HuH-7 (cell line): ENCODE data around the gene XYLT1.

Experiments used
- DNase-seq: peaks from one replicate; pipeline ENCODE4 v3.0.0; 2011; ENCODE audit warnings: low spot score

Gene XYLT1

GRCh38 chr16:17184026-17184425, 286.7 kb downstream of the XYLT1 start:
- no peak for DNase-seq

- no peak for DNase-seq
Measured at GRCh38 chr16:17177959-17178905, 292.5 kb downstream of the XYLT1 start.

DNA sequence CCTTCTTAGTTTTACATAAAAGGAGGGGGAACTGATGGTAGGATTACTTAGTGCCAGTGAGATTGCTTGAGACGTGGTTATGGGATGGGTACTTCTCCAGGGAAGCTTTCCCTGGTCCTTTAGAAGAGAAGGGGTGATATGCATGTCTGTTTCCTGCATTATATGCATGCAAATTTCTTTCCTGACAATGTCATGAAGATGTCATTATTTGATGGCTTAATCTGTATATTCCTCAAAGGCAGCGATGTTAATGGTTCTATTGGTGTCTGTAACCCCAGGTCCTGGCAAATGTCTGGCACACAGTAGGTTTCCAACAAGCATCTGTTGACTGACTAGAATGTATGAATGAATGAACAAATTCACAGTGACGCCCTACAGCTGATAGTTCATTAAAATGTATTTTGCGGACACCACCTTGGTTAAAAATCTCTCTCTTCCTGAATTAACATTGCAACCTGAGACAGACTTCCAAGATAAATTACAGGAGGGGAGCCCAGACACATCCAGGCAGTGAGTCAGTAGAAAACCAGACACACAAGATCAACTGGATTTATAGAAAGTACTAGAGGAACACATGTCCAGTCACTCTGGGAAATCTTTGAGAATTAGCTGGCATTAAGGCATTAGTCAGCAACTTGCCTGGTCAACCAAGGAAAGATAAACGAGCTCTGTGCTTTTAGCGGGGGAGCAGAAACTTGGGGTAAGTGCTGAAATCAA, 293.4 kb downstream of the XYLT1 start:
- DNase-seq = no peak

- no peak for DNase-seq
Measured at GRCh38 chr16:17176199-17176598, 294.6 kb downstream of the XYLT1 start.

DNA sequence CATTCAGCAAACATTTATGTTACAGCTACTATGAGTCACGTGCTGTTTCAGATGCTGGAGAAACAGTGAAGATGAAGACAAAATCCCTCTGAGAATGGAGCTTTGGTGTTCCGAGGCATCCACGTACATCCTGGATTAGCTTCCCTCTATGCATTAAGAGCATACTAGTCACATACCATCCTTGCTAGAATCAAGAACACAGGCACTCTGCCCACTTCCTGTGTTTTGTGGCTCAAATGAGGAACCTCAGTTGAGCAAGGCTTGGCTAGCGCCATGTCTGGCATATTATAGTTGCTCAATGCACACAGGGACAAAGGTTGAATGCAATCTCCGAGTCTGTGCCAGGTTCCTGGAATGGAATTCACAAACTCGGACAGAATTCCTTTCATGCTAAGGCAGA, 297.5 kb downstream of the XYLT1 start:
- DNase-seq = peak; percentile 7

DNA sequence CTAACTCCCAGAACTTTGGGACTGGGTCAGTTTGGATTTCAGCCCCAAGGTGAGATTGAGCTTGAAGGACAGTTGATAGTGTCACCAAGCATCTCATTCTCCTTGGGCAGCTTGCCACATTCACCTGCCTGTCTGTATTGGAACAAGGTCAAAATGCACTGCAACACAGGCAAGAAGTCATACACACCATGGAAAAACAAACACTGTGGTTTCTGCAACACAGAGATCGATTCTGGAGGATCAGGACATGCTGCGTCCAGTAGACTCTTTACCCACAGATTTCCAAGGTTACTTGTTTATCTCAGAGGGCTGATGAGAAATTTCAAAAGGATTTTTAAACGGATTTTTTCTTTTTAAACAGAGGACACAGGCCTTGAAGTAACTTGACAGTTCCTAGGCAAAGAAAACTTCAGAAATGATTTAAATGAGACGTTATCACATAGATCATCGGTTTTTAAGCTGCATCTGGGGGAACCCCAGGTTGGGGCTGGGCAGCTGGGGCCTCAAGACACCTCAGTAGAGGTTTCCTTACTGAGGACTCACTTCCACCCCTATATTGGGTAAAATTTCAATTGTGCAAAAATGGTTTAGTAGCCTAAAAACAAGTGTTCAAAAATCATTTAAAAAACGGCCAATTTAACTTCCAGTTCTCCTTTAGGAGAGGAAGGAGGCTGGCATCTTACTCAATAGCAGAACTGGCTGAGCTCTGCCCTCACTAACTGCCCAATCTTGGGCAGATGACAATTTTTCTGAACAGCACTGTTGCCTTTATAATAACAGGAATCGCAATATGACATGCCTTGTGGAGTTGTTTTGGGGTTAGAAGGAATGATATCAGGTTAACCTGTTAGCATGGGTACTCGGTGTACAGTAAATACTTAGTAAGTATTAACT, 299.3 kb downstream of the XYLT1 start:
- DNase-seq = no peak

GRCh38 chr16:17170435-17170834, 300.3 kb downstream of the XYLT1 start:
- DNase-seq = no peak

GRCh38 chr16:17168181-17168580, 302.6 kb downstream of the XYLT1 start:
- DNase-seq = no peak

DNA sequence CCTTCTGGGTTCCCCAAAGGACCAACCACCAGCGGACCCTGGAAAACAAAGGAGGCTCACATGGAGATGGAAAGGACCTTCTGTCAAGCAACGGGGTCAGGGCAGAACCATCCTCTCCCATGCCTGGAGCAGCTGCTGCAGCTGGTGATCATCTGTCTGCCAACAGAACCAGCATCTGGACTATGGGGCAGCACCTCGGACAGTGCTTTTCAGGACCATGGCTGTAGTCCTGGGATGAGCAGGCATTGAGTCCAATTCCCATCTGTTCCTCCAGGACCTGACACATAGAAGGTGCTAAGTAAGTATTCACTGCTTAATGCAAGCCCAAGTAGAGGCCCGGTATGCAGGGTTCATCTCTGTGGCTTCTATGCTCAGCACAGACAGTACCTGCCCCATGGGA, 304.7 kb downstream of the XYLT1 start:
- DNase-seq = no peak

DNA sequence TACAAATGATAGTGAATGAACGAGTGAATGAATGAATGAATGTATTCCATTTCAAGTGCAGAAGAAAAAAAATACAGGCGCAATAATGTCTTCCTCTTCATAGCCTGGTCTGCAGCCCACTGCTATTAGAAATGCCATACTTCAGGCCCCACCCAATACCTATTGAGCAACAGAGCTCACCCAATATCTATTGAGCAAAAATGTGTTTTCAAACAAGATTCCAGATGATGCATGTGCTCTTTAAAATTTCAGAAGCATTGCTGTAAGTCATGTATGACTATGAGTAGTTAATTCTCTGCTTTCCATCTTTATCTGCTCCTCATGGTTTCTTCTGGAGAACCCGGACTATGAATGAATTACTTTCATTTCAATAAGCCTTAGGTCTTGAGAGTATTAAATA, 308.2 kb downstream of the XYLT1 start:
- no peak for DNase-seq

- DNase-seq = no peak
Measured at GRCh38 chr16:17160920-17161431, 309.8 kb downstream of the XYLT1 start.

- DNase-seq = no peak
Measured at GRCh38 chr16:17160285-17160853, 310.4 kb downstream of the XYLT1 start.

GRCh38 chr16:17159617-17160016, 311.1 kb downstream of the XYLT1 start:
- DNase-seq = no peak

DNA sequence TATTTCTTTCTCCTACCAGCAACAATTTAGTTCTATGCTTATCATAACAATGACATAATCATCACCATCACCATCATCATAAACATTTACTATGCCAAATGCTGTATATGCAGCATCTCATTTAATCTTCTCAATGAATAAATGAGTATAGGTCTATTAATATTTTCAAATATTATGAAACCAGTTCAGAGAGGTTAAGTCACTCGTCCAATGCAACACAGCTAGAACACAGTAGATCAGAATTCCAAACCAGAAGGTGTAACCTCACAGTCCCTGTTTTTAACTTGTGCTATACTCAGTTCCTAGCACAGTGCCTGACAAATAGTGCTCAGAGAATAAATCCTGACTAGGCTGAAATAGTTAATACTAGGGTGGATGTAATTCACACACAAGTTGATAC, 314.8 kb downstream of the XYLT1 start:
- no peak for DNase-seq

DNA sequence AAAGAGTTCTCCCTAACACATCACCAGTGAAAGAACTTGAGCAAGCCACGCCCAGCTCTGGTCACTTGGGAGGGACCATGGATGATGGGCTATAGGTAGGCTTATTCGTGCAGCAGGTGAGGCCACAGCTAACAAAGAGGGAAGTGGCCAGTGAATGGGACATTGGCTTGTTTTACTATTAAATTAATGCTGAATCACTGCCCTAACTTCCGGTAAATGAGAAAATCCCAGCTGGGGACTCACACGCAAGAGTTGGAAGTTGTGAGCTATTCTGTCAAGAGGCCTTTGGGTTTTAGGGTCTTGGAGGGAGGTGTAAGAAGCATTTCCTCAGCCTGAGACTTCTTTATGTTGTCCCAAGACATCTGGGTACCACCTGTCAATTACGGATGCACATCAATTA, 315.3 kb downstream of the XYLT1 start:
- no peak for DNase-seq

GRCh38 chr16:17154981-17155380, 315.8 kb downstream of the XYLT1 start:
- no peak for DNase-seq

DNA sequence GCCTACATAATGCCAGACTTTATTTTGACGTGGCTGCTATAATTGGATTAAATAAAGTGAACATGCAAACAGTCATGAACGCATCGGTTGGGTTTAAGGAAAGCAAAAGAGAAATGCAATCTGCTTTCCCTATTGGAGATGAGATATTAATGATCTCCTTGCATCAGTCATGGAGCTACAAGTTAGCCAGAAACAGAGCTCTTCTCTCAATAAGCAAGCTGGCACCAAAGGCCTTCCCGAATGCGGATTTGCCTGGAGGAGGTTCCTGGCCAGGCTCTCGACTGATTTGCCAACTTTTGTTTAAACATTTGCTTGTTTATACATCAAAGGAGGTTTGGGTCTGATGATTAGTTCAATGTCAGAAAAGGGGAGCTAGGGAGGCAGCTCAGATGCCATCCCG, 318.4 kb downstream of the XYLT1 start:
- no peak for DNase-seq

DNA sequence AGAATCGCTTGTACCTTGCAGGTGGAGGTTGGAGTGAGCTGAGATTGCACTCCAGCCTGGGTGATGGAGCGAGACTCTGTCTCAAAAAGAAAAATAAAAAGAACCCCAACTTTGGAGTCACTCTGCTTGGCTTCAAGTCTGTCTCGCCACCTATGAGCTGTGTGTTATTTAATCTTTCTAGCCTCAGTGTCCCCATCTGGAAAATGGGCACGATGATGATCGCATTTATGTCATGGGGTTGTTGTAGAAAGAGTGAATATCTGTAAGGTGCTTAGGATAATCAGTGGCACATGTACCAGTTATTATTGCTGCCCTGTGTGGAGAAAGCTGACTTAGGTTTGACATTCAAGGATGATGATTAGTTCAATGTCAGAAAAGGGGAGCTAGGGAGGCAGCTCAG, 319.4 kb downstream of the XYLT1 start:
- DNase-seq = no peak

GRCh38 chr16:17149904-17150483, 320.8 kb downstream of the XYLT1 start:
- peak; percentile 13 for DNase-seq

DNA sequence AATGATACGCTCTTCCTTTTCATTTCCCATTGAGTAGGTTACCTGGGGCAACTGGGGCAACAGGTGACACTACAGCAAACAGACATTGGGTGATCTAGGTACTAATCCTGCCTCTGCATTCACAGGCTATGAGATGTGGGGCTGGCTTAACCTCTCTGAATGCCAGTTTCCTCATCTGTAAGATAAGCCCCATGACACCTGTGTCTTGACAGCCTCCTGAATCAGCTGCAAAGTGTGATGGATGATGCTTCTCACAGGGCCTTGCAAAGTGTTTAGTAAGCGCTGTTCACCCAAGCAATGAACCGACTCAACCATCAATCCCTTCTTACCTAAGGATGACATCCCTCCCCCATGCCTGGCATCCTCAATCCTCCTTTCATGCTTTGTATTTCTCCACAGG, 322.8 kb downstream of the XYLT1 start:
- no peak for DNase-seq

DNA sequence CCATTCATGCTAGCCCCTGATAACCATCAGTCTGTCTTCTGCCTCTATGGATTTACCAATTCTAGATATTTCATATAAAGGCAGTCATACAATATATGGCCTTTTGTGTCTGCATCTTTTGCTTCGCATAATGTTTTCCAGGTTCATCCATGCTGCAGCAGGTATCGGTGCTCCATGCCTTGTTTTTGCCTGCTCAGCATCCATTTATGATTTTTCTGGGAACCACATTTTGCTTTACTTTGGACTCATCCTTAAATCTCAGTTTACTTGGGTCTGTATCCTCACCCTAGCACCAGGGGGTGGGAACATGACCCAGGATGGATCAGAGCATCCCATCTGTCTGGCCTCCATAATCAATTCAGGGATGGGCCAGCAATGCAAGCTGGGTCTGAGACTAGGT, 325.7 kb downstream of the XYLT1 start:
- no peak for DNase-seq
